NB4 (cell line): Measurements from ENCODE around the gene CHTOP.

ENCODE experiments used
- MAX ChIP-seq: IDR thresholded peaks from 2 replicates; pipeline ENCODE4 v1.6.1; 2011; ENCODE audit warnings: low read depth, low read length
- MYC ChIP-seq: IDR thresholded peaks from 2 replicates; pipeline ENCODE4 v1.6.1; 2011; ENCODE audit warnings: low read depth, low read length
- POLR2A ChIP-seq: IDR thresholded peaks from 2 replicates; pipeline ENCODE4 v1.6.1; 2011; ENCODE audit warnings: mild to moderate bottlenecking; ENCODE audit not compliant: insufficient read length; ENCODE audit errors: extremely low read depth
- TF ChIP-seq, protein P1 (sequence below): IDR thresholded peaks from one replicate; pipeline ENCODE4 v1.5.1; 2012; ENCODE audit warnings: low read depth, low read length

DNA sequence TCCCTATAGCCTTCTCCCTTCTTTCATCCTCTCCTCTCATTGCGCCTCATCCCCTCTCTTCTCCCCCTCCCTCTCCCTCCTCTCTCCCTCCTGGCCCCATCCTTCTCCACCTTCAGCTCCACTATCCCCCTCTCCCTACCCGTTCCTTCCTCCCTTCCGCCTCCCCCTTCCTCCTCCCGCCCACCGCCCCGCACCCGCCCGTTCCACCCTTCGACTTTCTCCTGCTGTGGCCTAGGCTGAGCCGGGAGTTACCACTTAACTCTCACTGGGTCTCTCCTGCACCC lies 46.2 kb downstream of the CHTOP start:
- TF ChIP-seq MYC (no peak), POLR2A (no peak), MAX (no peak)
- TF ChIP-seq, protein P1, sequence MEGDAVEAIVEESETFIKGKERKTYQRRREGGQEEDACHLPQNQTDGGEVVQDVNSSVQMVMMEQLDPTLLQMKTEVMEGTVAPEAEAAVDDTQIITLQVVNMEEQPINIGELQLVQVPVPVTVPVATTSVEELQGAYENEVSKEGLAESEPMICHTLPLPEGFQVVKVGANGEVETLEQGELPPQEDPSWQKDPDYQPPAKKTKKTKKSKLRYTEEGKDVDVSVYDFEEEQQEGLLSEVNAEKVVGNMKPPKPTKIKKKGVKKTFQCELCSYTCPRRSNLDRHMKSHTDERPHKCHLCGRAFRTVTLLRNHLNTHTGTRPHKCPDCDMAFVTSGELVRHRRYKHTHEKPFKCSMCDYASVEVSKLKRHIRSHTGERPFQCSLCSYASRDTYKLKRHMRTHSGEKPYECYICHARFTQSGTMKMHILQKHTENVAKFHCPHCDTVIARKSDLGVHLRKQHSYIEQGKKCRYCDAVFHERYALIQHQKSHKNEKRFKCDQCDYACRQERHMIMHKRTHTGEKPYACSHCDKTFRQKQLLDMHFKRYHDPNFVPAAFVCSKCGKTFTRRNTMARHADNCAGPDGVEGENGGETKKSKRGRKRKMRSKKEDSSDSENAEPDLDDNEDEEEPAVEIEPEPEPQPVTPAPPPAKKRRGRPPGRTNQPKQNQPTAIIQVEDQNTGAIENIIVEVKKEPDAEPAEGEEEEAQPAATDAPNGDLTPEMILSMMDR: no peak
